Measurements from ENCODE around the gene PPP1R3C. TPM values are rescaled to one million over a fixed set of nuclear protein-coding genes. Genes with fewer than 3 reads are reported as not detected.

Gene PPP1R3C
- 8.2 to 14.6 TPM (median 13.5 TPM) in 5 replicates for total RNA-seq (2022; extraction: Qiagen RNA extraction; ENCODE audit: low read depth)

DNA sequence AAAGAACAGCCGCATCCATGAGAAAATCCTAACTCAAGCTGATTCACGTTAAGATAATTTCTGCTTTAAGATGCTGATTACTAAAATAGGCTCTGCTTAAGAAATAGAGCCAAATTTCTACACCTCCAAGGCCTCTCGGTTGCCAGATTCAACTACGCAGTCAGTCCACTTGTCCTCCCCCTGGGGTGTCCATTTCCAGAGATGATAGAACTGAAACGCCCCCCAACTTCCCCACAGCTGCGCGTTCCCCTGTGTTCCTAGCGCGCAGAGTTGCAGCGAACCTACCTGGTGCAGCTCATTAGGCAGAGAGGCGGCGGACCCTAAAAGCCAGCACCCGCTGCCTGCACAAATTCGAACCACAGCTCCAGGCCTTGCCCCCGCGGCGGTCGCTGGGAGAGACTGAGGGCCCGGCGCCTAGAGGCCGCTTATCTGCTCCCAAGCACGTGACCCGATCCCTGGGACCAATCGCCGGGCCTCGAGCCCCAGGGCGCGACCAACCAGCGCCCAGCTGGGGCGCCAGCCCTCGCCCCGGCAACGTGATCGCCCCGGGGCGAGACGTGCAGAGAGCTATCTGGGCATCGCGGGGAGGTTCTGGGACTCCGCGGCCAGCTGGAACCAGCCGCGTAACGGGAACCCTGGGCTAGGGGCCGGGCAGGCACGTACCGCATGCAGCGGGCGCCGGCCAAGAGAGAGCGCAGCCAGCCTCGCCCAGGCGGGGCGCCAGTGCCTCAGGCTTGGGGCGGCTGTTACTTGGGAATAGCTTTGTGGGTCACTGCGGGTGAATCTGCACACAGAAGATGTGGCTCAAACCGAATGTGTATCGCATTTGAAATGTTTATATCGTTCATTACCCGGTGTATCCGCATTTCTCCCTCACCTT is at the start of gene PPP1R3C:
TSS of gene PPP1R3C (minus strand) at position 401 of the 880 bp plus-strand sequence. CDS start at position 299, 102 bp downstream.

Other genes with a start within 250 kb of the PPP1R3C start
- 1.2 to 4.0 TPM (median 3.7 TPM) in 5 replicates for gene HECTD2, start 222.7 kb downstream of the PPP1R3C start, total RNA-seq (2022; extraction: Qiagen RNA extraction; ENCODE audit: low read depth)
- 9.8 to 21.4 TPM (median 20.8 TPM) in 5 replicates for gene TNKS2, start 165.4 kb upstream of the PPP1R3C start, total RNA-seq (2022; extraction: Qiagen RNA extraction; ENCODE audit: low read depth)

All from A549 treated with RU486 at 1 μM for 4 hours (cell line).